ENCODE measurements around the gene NPHP4.

Gene NPHP4

GRCh38 chr1:5907386-5907785, 84.8 kb downstream of the NPHP4 start:
- H3K27ac ChIP-seq (ENCODE audit: low read length) = no peak overlapping the region
- no peak overlapping the region for H3K4me3 ChIP-seq (ENCODE audit: low read length)
- H4K20me1 ChIP-seq (ENCODE audit: insufficient read depth, low read length) = no peaks in the 10 kb centered on the region
- H3K27me3 ChIP-seq (replicated peaks; ENCODE audit: insufficient read depth, low read length) = no peaks in the 10 kb centered on the region
- no peak overlapping the region for H3K9ac ChIP-seq (ENCODE audit: low read length)
- no peaks in the 10 kb centered on the region for H3K79me2 ChIP-seq (ENCODE audit: low read length)
- DNase-seq = no peak
- H3K4me2 ChIP-seq (ENCODE audit: low read depth, low read length) = no peak overlapping the region
- TF ChIP-seq EZH2phosphoT487 (IDR thresholded peaks at IDR 0.05; ENCODE audit: low read length) = no peak
- TF ChIP-seq EZH2 (optimal IDR thresholded peaks at IDR 0.05; ENCODE audit: low read depth, low read length) = no peak
- TF ChIP-seq, protein P1, sequence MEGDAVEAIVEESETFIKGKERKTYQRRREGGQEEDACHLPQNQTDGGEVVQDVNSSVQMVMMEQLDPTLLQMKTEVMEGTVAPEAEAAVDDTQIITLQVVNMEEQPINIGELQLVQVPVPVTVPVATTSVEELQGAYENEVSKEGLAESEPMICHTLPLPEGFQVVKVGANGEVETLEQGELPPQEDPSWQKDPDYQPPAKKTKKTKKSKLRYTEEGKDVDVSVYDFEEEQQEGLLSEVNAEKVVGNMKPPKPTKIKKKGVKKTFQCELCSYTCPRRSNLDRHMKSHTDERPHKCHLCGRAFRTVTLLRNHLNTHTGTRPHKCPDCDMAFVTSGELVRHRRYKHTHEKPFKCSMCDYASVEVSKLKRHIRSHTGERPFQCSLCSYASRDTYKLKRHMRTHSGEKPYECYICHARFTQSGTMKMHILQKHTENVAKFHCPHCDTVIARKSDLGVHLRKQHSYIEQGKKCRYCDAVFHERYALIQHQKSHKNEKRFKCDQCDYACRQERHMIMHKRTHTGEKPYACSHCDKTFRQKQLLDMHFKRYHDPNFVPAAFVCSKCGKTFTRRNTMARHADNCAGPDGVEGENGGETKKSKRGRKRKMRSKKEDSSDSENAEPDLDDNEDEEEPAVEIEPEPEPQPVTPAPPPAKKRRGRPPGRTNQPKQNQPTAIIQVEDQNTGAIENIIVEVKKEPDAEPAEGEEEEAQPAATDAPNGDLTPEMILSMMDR (IDR thresholded peaks at IDR 0.05; ENCODE audit: low read length) = no peak
- H3K9me2 ChIP-seq (replicated peaks; ENCODE audit: insufficient read depth, low read length) = no peaks in the 10 kb centered on the region
- no peaks in the 10 kb centered on the region for H3F3A ChIP-seq (ENCODE audit: insufficient read depth, low read length)
- no peaks in the 10 kb centered on the region for H3K36me3 ChIP-seq (replicated peaks; ENCODE audit: insufficient read depth, low read length)
- H3K9me3 ChIP-seq (replicated peaks; ENCODE audit: insufficient read depth, low read length) = no peaks in the 10 kb centered on the region
- no peaks in the 10 kb centered on the region for H3K4me1 ChIP-seq (ENCODE audit: low read length)
- no peak overlapping the region for H2AFZ ChIP-seq (ENCODE audit: low read length)

DNA sequence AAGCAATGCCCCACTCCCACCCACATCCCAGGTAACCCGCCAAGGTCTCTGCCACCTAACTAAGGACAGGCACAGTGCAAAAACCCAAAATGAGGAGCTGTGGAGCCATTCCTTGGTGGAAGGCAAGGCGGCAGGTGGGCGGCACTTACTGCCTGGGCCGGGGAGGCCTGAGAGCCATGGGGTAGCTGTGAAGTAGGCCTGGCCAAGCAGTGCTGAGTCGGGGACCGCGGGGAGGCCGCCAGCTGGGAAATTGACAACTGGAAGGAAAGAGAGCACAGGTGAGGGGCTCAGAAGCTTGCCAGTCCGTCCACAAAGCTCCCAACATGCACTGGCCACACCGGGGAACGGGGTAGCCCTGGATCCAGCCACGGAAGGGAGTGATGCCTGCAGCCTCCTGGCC, 85.3 kb downstream of the NPHP4 start:
- Histone ChIP-seq H3K79me2 (ENCODE audit: low read length) (no peaks in the 10 kb centered on the region), H3K27ac (ENCODE audit: low read length) (no peak overlapping the region), H3K4me1 (ENCODE audit: low read length) (no peaks in the 10 kb centered on the region), H3K27me3 (replicated peaks; ENCODE audit: insufficient read depth, low read length) (no peaks in the 10 kb centered on the region), H3K9me2 (replicated peaks; ENCODE audit: insufficient read depth, low read length) (no peaks in the 10 kb centered on the region), H4K20me1 (ENCODE audit: insufficient read depth, low read length) (no peaks in the 10 kb centered on the region), H3K36me3 (replicated peaks; ENCODE audit: insufficient read depth, low read length) (no peaks in the 10 kb centered on the region), H3K9me3 (replicated peaks; ENCODE audit: insufficient read depth, low read length) (no peaks in the 10 kb centered on the region), H2AFZ (ENCODE audit: low read length) (no peak overlapping the region), H3K4me3 (ENCODE audit: low read length) (no peak overlapping the region), H3K4me2 (ENCODE audit: low read depth, low read length) (no peak overlapping the region), H3K9ac (ENCODE audit: low read length) (no peak overlapping the region), H3F3A (ENCODE audit: insufficient read depth, low read length) (no peaks in the 10 kb centered on the region)
- no peak for DNase-seq
- TF ChIP-seq EZH2phosphoT487 (IDR thresholded peaks at IDR 0.05; ENCODE audit: low read length) = no peak
- TF ChIP-seq, protein P1 (IDR thresholded peaks at IDR 0.05; ENCODE audit: low read length) = no peak
- TF ChIP-seq EZH2 (optimal IDR thresholded peaks at IDR 0.05; ENCODE audit: low read depth, low read length) = no peak

- Histone ChIP-seq H3K27ac (ENCODE audit: low read length) (no peak overlapping the region), H3K79me2 (ENCODE audit: low read length) (no peaks in the 10 kb centered on the region), H3K36me3 (replicated peaks; ENCODE audit: insufficient read depth, low read length) (no peaks in the 10 kb centered on the region), H3K9me3 (replicated peaks; ENCODE audit: insufficient read depth, low read length) (no peaks in the 10 kb centered on the region), H3K9ac (ENCODE audit: low read length) (no peak overlapping the region), H3F3A (ENCODE audit: insufficient read depth, low read length) (no peaks in the 10 kb centered on the region), H2AFZ (ENCODE audit: low read length) (no peak overlapping the region), H3K4me1 (ENCODE audit: low read length) (no peaks in the 10 kb centered on the region), H3K4me2 (ENCODE audit: low read depth, low read length) (no peak overlapping the region), H3K27me3 (replicated peaks; ENCODE audit: insufficient read depth, low read length) (no peaks in the 10 kb centered on the region), H4K20me1 (ENCODE audit: insufficient read depth, low read length) (no peaks in the 10 kb centered on the region), H3K4me3 (ENCODE audit: low read length) (no peak overlapping the region), H3K9me2 (replicated peaks; ENCODE audit: insufficient read depth, low read length) (no peaks in the 10 kb centered on the region)
- TF ChIP-seq EZH2phosphoT487 (IDR thresholded peaks at IDR 0.05; ENCODE audit: low read length) = no peak
- no peak for DNase-seq
Observed at GRCh38 chr1:5906116-5906515, 86.1 kb downstream of the NPHP4 start.

DNA sequence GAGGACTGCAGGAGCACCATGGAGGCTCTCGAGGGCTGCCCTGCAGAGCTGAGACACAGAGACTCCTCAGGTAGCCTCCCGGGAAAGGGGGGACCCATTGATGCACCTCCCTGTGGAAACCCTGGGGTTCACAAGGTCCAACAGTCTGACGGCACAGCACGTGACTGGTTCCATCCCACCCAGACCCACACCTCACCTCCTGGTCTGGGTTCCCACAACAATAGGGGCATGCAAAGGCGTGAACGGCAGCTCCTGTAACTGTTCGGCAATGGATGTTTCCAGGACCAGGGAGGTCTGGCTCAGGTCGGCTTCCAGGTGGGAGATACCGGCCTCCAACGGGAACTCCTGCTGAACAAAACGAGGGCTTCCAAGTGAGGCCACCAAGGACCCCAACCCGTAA, 86.8 kb downstream of the NPHP4 start:
- Histone ChIP-seq H3K79me2 (ENCODE audit: low read length) (no peaks in the 10 kb centered on the region), H3K4me2 (ENCODE audit: low read depth, low read length) (no peak overlapping the region), H3K9me2 (replicated peaks; ENCODE audit: insufficient read depth, low read length) (no peaks in the 10 kb centered on the region), H2AFZ (ENCODE audit: low read length) (no peak overlapping the region), H3K27ac (ENCODE audit: low read length) (no peak overlapping the region), H3K4me1 (ENCODE audit: low read length) (no peaks in the 10 kb centered on the region), H3K9me3 (replicated peaks; ENCODE audit: insufficient read depth, low read length) (no peaks in the 10 kb centered on the region), H4K20me1 (ENCODE audit: insufficient read depth, low read length) (no peaks in the 10 kb centered on the region), H3K27me3 (replicated peaks; ENCODE audit: insufficient read depth, low read length) (no peaks in the 10 kb centered on the region), H3F3A (ENCODE audit: insufficient read depth, low read length) (no peaks in the 10 kb centered on the region), H3K4me3 (ENCODE audit: low read length) (no peak overlapping the region), H3K36me3 (replicated peaks; ENCODE audit: insufficient read depth, low read length) (no peaks in the 10 kb centered on the region), H3K9ac (ENCODE audit: low read length) (no peak overlapping the region)
- TF ChIP-seq EZH2phosphoT487 (IDR thresholded peaks at IDR 0.05; ENCODE audit: low read length) = no peak
- TF ChIP-seq EZH2 (optimal IDR thresholded peaks at IDR 0.05; ENCODE audit: low read depth, low read length) = no peak
- TF ChIP-seq, protein P1 (IDR thresholded peaks at IDR 0.05; ENCODE audit: low read length) = no peak
- no peak for DNase-seq

Measured in MM.1S (cell line).